Measurements from ENCODE around the gene SLC7A4.

The SLC7A4 gene

DNA sequence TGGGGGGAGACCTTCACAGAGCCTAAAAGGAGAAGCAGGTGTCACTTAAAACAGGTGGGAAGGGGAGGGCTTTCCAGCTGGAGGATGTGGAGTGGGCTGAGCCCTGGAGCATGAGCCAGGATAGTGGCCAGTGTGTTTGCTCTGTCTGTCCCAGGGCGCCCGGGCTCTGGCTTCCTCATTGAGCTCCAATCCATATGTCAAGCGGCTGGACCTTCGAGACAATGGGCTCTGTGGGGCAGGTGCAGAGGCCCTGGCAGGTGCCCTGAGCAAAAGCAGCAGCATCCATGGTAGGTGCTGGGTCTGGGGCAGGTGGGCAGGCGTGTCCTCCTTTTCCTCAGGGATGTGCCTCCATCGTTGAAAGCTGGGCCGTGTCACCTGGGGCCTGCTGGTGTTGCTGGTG is 15.4 kb upstream of the SLC7A4 start:
- TF ChIP-seq, protein P1, sequence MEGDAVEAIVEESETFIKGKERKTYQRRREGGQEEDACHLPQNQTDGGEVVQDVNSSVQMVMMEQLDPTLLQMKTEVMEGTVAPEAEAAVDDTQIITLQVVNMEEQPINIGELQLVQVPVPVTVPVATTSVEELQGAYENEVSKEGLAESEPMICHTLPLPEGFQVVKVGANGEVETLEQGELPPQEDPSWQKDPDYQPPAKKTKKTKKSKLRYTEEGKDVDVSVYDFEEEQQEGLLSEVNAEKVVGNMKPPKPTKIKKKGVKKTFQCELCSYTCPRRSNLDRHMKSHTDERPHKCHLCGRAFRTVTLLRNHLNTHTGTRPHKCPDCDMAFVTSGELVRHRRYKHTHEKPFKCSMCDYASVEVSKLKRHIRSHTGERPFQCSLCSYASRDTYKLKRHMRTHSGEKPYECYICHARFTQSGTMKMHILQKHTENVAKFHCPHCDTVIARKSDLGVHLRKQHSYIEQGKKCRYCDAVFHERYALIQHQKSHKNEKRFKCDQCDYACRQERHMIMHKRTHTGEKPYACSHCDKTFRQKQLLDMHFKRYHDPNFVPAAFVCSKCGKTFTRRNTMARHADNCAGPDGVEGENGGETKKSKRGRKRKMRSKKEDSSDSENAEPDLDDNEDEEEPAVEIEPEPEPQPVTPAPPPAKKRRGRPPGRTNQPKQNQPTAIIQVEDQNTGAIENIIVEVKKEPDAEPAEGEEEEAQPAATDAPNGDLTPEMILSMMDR (IDR thresholded peaks at IDR 0.05; ENCODE audit: low read depth, low read length) = no peak
- TF ChIP-seq EZH2phosphoT487 (IDR thresholded peaks at IDR 0.05; ENCODE audit: low read depth) = no peak
- peaks cover 17% of the 10 kb centered on the region for H3K27me3 ChIP-seq (ENCODE audit: low read depth, low read length)
- no peak overlapping the region for H3K4me3 ChIP-seq (ENCODE audit: low read length)
- no peaks in the 10 kb centered on the region for H4K20me1 ChIP-seq (ENCODE audit: insufficient read depth, low read length)
- no peak overlapping the region for H3K4me2 ChIP-seq (ENCODE audit: low read length)
- H3K9ac ChIP-seq (ENCODE audit: low read length) = no peak overlapping the region
- no peak overlapping the region for H2AFZ ChIP-seq (ENCODE audit: low read depth, low read length)
- no peaks in the 10 kb centered on the region for H3K79me2 ChIP-seq (ENCODE audit: low read length)
- peaks cover 16% of the 10 kb centered on the region for H3K4me1 ChIP-seq (ENCODE audit: low read length)
- H3K27ac ChIP-seq (ENCODE audit: low read length) = no peak overlapping the region
- no peaks in the 10 kb centered on the region for H3K36me3 ChIP-seq (replicated peaks; ENCODE audit: low read depth, low read length)
- H3K9me3 ChIP-seq (ENCODE audit: insufficient read depth, low read length) = no peaks in the 10 kb centered on the region

DNA sequence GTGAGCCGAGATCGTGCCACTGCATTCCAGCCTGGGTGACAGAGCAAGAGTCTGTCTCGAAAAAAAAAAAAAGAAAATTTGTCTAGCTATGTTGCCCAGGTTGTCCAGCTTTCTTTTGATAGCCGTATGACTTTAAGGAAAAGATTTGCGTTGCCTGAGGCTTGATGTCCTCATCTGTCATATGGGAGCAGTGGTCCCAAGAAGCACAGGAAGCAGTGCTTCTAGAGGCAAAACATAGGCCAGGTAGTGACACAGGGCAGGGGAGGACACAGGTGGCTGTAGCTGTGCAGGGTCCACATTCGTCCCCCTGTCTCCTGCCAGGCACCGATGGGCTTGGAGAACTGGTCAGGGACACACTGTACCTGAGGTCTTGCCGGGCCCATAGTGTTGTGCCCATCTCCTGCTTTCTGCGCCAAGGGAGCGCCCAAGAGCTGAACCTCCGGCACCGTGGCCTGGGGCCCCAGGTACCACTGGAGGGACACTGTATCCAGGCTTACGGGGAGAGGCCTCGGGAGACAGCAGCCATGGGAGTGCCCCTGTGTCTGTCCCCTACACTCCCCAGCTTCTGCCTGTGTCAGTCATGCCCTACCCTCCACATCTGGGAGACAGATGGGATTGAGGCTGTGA is 14.8 kb upstream of the SLC7A4 start:
- H3K9ac ChIP-seq (ENCODE audit: low read length) = no peak overlapping the region
- H3K27ac ChIP-seq (ENCODE audit: low read length) = no peak overlapping the region
- no peak overlapping the region for H2AFZ ChIP-seq (ENCODE audit: low read depth, low read length)
- H3K27me3 ChIP-seq (ENCODE audit: low read depth, low read length) = peaks cover 16% of the 10 kb centered on the region
- no peak overlapping the region for H3K4me3 ChIP-seq (ENCODE audit: low read length)
- H3K9me3 ChIP-seq (ENCODE audit: insufficient read depth, low read length) = no peaks in the 10 kb centered on the region
- no peak for TF ChIP-seq EZH2phosphoT487 (IDR thresholded peaks at IDR 0.05; ENCODE audit: low read depth)
- TF ChIP-seq, protein P1 (IDR thresholded peaks at IDR 0.05; ENCODE audit: low read depth, low read length) = no peak
- H3K4me2 ChIP-seq (ENCODE audit: low read length) = no peak overlapping the region
- H3K4me1 ChIP-seq (ENCODE audit: low read length) = peaks cover 16% of the 10 kb centered on the region
- H3K79me2 ChIP-seq (ENCODE audit: low read length) = no peaks in the 10 kb centered on the region
- no peaks in the 10 kb centered on the region for H3K36me3 ChIP-seq (replicated peaks; ENCODE audit: low read depth, low read length)
- H4K20me1 ChIP-seq (ENCODE audit: insufficient read depth, low read length) = no peaks in the 10 kb centered on the region

DNA sequence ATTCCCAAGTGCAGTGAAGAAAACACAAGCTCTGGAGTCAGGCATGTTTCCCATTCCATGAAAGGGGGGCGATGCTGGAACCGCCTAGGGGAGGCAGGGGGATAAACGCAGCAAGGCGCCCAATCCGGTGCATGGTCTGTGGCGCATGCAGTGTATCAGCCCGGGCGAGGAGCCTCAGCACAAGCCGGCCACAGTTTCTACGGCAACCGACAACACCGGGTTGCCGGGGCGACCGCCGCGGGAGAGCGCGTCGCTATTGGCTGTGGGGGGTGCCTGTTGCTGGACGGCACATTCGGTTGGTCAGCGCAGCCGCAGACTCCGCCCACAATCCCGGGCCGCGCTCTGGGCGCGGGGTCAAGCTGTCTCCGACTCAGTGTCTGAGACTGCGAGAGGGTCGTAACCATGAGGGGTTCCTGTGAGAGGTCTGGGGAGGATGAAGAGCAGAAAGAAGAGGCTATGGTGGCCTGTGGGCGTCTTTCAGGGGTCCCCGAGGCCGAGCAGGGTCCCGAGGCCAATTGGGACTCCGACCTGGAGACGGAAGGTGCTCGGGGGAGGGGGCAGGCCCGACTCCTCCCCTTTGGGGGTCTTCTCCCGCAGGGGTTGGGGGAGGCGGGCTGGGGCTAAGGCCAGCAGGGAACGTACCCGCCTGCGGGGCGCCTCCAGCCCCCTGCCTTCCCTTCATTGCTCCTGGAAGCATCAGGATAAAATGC is 13.4 kb upstream of the SLC7A4 start, which contains the start of gene LRRC74B:
Gene LRRC74B (plus strand): TSS at position 362 of the 710 bp plus-strand sequence. CDS start 41 bp downstream, at position 403.
- peak within 1 kb of the TSS; percentile 73 for H3K4me3 ChIP-seq (ENCODE audit: low read length)
- no peak within 1 kb of the TSS for H3K9ac ChIP-seq (ENCODE audit: low read length)
- no peaks in the 10 kb centered on the region for H3K36me3 ChIP-seq (replicated peaks; ENCODE audit: low read depth, low read length)
- peaks cover 10% of the 10 kb centered on the region for H3K4me1 ChIP-seq (ENCODE audit: low read length)
- TF ChIP-seq, protein P1 (IDR thresholded peaks at IDR 0.05; ENCODE audit: low read depth, low read length) = no peak
- TF ChIP-seq EZH2phosphoT487 (IDR thresholded peaks at IDR 0.05; ENCODE audit: low read depth) = no peak
- H3K27me3 ChIP-seq (ENCODE audit: low read depth, low read length) = peaks cover 16% of the 10 kb centered on the region
- peak within 1 kb of the TSS; percentile 75 for H3K4me2 ChIP-seq (ENCODE audit: low read length)
- H3K79me2 ChIP-seq (ENCODE audit: low read length) = no peaks in the 10 kb centered on the region
- no peaks in the 10 kb centered on the region for H4K20me1 ChIP-seq (ENCODE audit: insufficient read depth, low read length)
- no peaks in the 10 kb centered on the region for H3K9me3 ChIP-seq (ENCODE audit: insufficient read depth, low read length)
- H2AFZ ChIP-seq (ENCODE audit: low read depth, low read length) = peak within 1 kb of the TSS; percentile 45; the same call in 1 of the 2 replicates
- H3K27ac ChIP-seq (ENCODE audit: low read length) = no peak within 1 kb of the TSS

DNA sequence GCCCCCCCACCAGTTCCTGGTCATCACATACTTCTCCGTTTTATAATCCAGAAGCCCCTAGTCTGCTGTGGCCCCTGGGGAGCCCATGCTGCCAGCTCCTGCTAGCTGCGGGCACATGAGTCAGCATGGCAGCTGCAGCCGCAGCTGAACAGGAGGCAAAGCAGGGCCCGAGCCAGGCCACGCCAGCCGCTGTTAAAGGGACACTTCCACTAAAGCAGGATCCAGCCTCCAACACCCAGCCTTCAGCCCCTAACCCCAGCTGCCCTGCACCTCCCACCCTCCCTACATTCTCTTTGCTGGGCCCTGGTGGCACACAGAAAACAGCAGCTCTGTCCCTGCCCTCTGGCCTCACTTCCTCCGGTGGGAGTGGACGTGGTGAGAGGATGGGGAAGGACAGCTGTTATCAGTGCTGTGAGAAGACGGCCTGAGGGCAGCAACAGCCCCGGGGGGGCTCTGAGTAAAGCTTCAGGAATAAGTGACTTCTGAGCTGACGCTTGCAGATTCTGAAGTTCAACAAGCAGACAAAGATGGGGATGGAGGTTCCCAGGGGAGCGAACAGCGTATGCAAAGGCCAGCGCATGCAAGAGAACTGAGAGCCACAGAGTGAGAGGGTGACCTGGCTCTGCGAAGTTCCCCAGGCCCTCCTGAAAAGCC is 12.7 kb upstream of the SLC7A4 start:
- Histone ChIP-seq H2AFZ (ENCODE audit: low read depth, low read length) (peak overlapping the region; percentile 45; the same call in 1 of the 2 replicates), H3K9me3 (ENCODE audit: insufficient read depth, low read length) (no peaks in the 10 kb centered on the region), H3K4me1 (ENCODE audit: low read length) (peaks cover 10% of the 10 kb centered on the region), H3K79me2 (ENCODE audit: low read length) (no peaks in the 10 kb centered on the region), H3K4me3 (ENCODE audit: low read length) (peak overlapping the region; percentile 73), H4K20me1 (ENCODE audit: insufficient read depth, low read length) (no peaks in the 10 kb centered on the region), H3K27ac (ENCODE audit: low read length) (no peak overlapping the region), H3K9ac (ENCODE audit: low read length) (no peak overlapping the region), H3K4me2 (ENCODE audit: low read length) (peak overlapping the region; percentile 75), H3K27me3 (ENCODE audit: low read depth, low read length) (peaks cover 16% of the 10 kb centered on the region), H3K36me3 (replicated peaks; ENCODE audit: low read depth, low read length) (no peaks in the 10 kb centered on the region)
- TF ChIP-seq, protein P1 (IDR thresholded peaks at IDR 0.05; ENCODE audit: low read depth, low read length) = no peak
- no peak for TF ChIP-seq EZH2phosphoT487 (IDR thresholded peaks at IDR 0.05; ENCODE audit: low read depth)
